WTC11 (cell line): ENCODE results near the gene SERTAD2. TPM values are rescaled to one million over a fixed set of nuclear protein-coding genes. Genes with fewer than 3 reads are reported as not detected.

ENCODE experiments used
- ATAC-seq: fragments of 200-7000 bp; cut with Tn5 transposase; 2 replicates; pipeline ENCODE4 v1.10.0; 2021; ENCODE audit warnings: mild to moderate bottlenecking, moderate library complexity
- CTCF ChIA-PET: fragments of 300-600 bp; sonication (Branson Sonifier 250); formaldehyde crosslinking; loops from one replicate; lab custom pipeline; 2021; ENCODE audit warnings: antibody characterized with exemption; lab: Charles Lee
- POLR2A ChIA-PET: fragments of 350-600 bp; sonication (Branson Sonifier 250); formaldehyde crosslinking; loops from one replicate; lab custom pipeline; 2021; ENCODE audit warnings: antibody characterized with exemption; lab: Charles Lee
- DNase-seq: peaks from one replicate; pipeline ENCODE4 v3.0.0; 2021; ENCODE audit warnings: low spot score
- H3K27ac Mint-ChIP-seq: 2 replicates; pipeline ENCODE4 v1.8.0; 2021; ENCODE audit warnings: mixed read lengths
- H3K27me3 Mint-ChIP-seq: 2 replicates; pipeline ENCODE4 v1.8.0; 2021; ENCODE audit warnings: low read depth, mild to moderate bottlenecking, moderate library complexity, mixed read lengths
- H3K36me3 Mint-ChIP-seq: 2 replicates; pipeline ENCODE4 v1.8.0; 2021; ENCODE audit warnings: mixed read lengths
- H3K4me1 Mint-ChIP-seq: 2 replicates; pipeline ENCODE4 v1.8.0; 2022; ENCODE audit warnings: mixed read lengths
- H3K4me3 Mint-ChIP-seq: 2 replicates; pipeline ENCODE4 v1.8.0; 2021; ENCODE audit warnings: mild to moderate bottlenecking, moderate library complexity, mixed read lengths
- H3K9me3 Mint-ChIP-seq: 2 replicates; pipeline ENCODE4 v1.8.0; 2021; ENCODE audit warnings: mixed read lengths
- ATF3 ChIP-seq: sonication (generic); formaldehyde crosslinking; conservative IDR thresholded peaks from 2 replicates; pipeline ENCODE4 v1.8.1; 2022; ENCODE audit warnings: mild to moderate bottlenecking, missing genetic modification reagents
- CBFB ChIP-seq: sonication (generic); formaldehyde crosslinking; IDR thresholded peaks from 2 replicates; pipeline ENCODE4 v1.8.1; 2022; ENCODE audit warnings: mild to moderate bottlenecking, low read depth, missing genetic modification reagents
- CDX4 ChIP-seq: fragments of 250-450 bp; sonication (Bioruptor Pico); IDR thresholded peaks from 2 replicates; pipeline ENCODE4 v1.9.0; 2021; ENCODE audit warnings: moderate library complexity, mild to moderate bottlenecking, inconsistent platforms, borderline replicate concordance
- CREM ChIP-seq: sonication (generic); formaldehyde crosslinking; IDR thresholded peaks from 2 replicates; pipeline ENCODE4 v1.8.1; 2022; ENCODE audit warnings: mild to moderate bottlenecking, missing genetic modification reagents, moderate library complexity
- CTCF ChIP-seq: fragments of 200-600 bp; IDR thresholded peaks from 2 replicates; pipeline ENCODE4 v1.8.0; 2022; ENCODE audit warnings: antibody characterized with exemption
- ETV6 ChIP-seq: sonication (generic); formaldehyde crosslinking; IDR thresholded peaks from 2 replicates; pipeline ENCODE4 v1.8.1; 2022; ENCODE audit warnings: mild to moderate bottlenecking, missing genetic modification reagents
- FOXJ3 ChIP-seq: sonication (generic); formaldehyde crosslinking; IDR thresholded peaks from 2 replicates; pipeline ENCODE4 v1.9.0; 2021; ENCODE audit warnings: missing genetic modification reagents, mild to moderate bottlenecking, borderline replicate concordance
- FOXP1 ChIP-seq: sonication (generic); formaldehyde crosslinking; IDR thresholded peaks from 2 replicates; pipeline ENCODE4 v1.8.0; 2022; ENCODE audit warnings: missing genetic modification reagents, mild to moderate bottlenecking, moderate library complexity, borderline replicate concordance
- JAZF1 ChIP-seq: fragments of 250-450 bp; sonication (Bioruptor Pico); IDR thresholded peaks from 2 replicates; pipeline ENCODE4 v1.9.0; 2021; ENCODE audit warnings: moderate library complexity, mild to moderate bottlenecking, inconsistent platforms
- MLX ChIP-seq: sonication (generic); formaldehyde crosslinking; IDR thresholded peaks from 2 replicates; pipeline ENCODE4 v1.8.1; 2023; ENCODE audit warnings: mild to moderate bottlenecking, missing genetic modification reagents, moderate library complexity
- MXD4 ChIP-seq: fragments of 250-450 bp; sonication (Bioruptor Pico); IDR thresholded peaks from 2 replicates; pipeline ENCODE4 v1.8.0; 2021; ENCODE audit warnings: mild to moderate bottlenecking, moderate library complexity, borderline replicate concordance
- NFATC4 ChIP-seq: fragments of 250-450 bp; sonication (Bioruptor Pico); IDR thresholded peaks from 2 replicates; pipeline ENCODE4 v1.9.0; 2021; ENCODE audit warnings: mild to moderate bottlenecking
- PREB ChIP-seq: sonication (generic); formaldehyde crosslinking; IDR thresholded peaks from 2 replicates; pipeline ENCODE4 v1.8.1; 2022; ENCODE audit warnings: mild to moderate bottlenecking, missing genetic modification reagents, moderate library complexity, borderline replicate concordance
- ZBTB21 ChIP-seq: sonication (generic); formaldehyde crosslinking; IDR thresholded peaks from 2 replicates; pipeline ENCODE4 v1.8.1; 2023; ENCODE audit warnings: mild to moderate bottlenecking, missing genetic modification reagents, borderline replicate concordance
- ZBTB43 ChIP-seq: sonication (generic); formaldehyde crosslinking; IDR thresholded peaks from 2 replicates; pipeline ENCODE4 v1.8.1; 2023; ENCODE audit warnings: mild to moderate bottlenecking, missing genetic modification reagents
- ZNF263 ChIP-seq: sonication (generic); formaldehyde crosslinking; IDR thresholded peaks from 2 replicates; pipeline ENCODE4 v1.8.1; 2022; ENCODE audit warnings: low read depth, mild to moderate bottlenecking, moderate library complexity, missing genetic modification reagents
- ZNF425 ChIP-seq: fragments of 250-450 bp; sonication (Bioruptor Pico); conservative IDR thresholded peaks from 2 replicates; pipeline ENCODE4 v1.9.0; 2021; ENCODE audit warnings: mild to moderate bottlenecking
- total RNA-seq: library from RNA; stranded (reverse); gene quantifications from 3 replicates; pipeline ENCODE4 v1.2.3, GENCODE V29; 2021

The SERTAD2 gene
- total RNA-seq, 1 experiment from 2014 or later, result 7.9 TPM

GRCh38 chr2:64599469-64599868 lies 54.2 kb downstream of the SERTAD2 start (continued):
- TF ChIP-seq JAZF1 (CRISPR knock-in tag) (no peak), FOXP1 (no peak)

- Mint-ChIP-seq H3K4me3 (no peak overlapping the region), H3K36me3 (no peaks in the 10 kb centered on the region), H3K27ac (no peak overlapping the region), H3K4me1 (no peaks in the 10 kb centered on the region), H3K27me3 (no peaks in the 10 kb centered on the region), H3K9me3 (no peaks in the 10 kb centered on the region)
- POLR2A ChIA-PET, result no interaction called here
- CTCF ChIA-PET, result interaction anchor here (1.2 to 1.3 kb wide), 2 partner anchors 18 to 267 kb away, joined by 3 to 4 read pairs; no protein-coding TSS in a partner anchor
- TF ChIP-seq CBFB (CRISPR knock-in tag), result no peak
- ATAC-seq (no peak), DNase-seq (no peak)
These were observed 55.5 kb downstream of the SERTAD2 start for GRCh38 chr2:64598226-64598625.

- POLR2A ChIA-PET, result no interaction called here
- no peaks in the 10 kb centered on the region for H3K4me1 Mint-ChIP-seq
- no peaks in the 10 kb centered on the region for H3K9me3 Mint-ChIP-seq
- H3K4me3 Mint-ChIP-seq, result no peak overlapping the region
- no peak for TF ChIP-seq ZNF425
- TF ChIP-seq ETV6, result no peak
- TF ChIP-seq MLX, result no peak
- TF ChIP-seq PREB (CRISPR knock-in tag), result no peak
- no peak for TF ChIP-seq ZNF263
- TF ChIP-seq ZBTB21 (CRISPR knock-in tag), result no peak
- no peak for TF ChIP-seq CDX4 (CRISPR knock-in tag)
- TF ChIP-seq NFATC4, result no peak
- no peak for TF ChIP-seq CREM
- H3K27me3 Mint-ChIP-seq, result no peaks in the 10 kb centered on the region
- peaks cover 7% of the 10 kb centered on the region; the same call in 1 of the 2 replicates for H3K36me3 Mint-ChIP-seq
- H3K27ac Mint-ChIP-seq, result no peak overlapping the region
- no peak for DNase-seq
- peak; percentile 74 for ATAC-seq
- CTCF ChIA-PET, result interaction anchor here (0.6 to 3.4 kb wide), 15 partner anchors 9 to 327 kb away, joined by 3 to 22 read pairs (median 4); no protein-coding TSS in a partner anchor
These were observed 58.1 kb downstream of the SERTAD2 start for GRCh38 chr2:64595397-64596176.

- Mint-ChIP-seq H3K27me3 (no peaks in the 10 kb centered on the region), H3K9me3 (no peaks in the 10 kb centered on the region), H3K4me3 (no peak overlapping the region), H3K27ac (no peak overlapping the region), H3K36me3 (peaks cover 10% of the 10 kb centered on the region; the same call in 1 of the 2 replicates), H3K4me1 (no peaks in the 10 kb centered on the region)
- TF ChIP-seq FOXJ3 (no peak), ZBTB43 (CRISPR knock-in tag) (no peak), MXD4 (CRISPR knock-in tag) (no peak), ATF3 (CRISPR knock-in tag) (no peak), CTCF (no peak)
- POLR2A ChIA-PET, result interaction anchor here (0.6 to 1.0 kb wide), 2 partner anchors 23 to 544 kb away, joined by 3 to 4 read pairs; no protein-coding TSS in a partner anchor
- no peak for DNase-seq
- ATAC-seq, result no peak
- CTCF ChIA-PET, result interaction anchor here (0.6 to 3.4 kb wide), 13 partner anchors 13 to 323 kb away, joined by 3 to 22 read pairs (median 4); no protein-coding TSS in a partner anchor
These were observed 59.3 kb downstream of the SERTAD2 start for GRCh38 chr2:64594226-64594989.
